AG20443 (cell line): ENCODE results near the gene USP22.

Source experiments
- DNase-seq: peaks from one replicate; pipeline ENCODE4 v3.0.0; 2012; ENCODE audit warnings: low spot score, mixed read lengths

The USP22 gene

DNA sequence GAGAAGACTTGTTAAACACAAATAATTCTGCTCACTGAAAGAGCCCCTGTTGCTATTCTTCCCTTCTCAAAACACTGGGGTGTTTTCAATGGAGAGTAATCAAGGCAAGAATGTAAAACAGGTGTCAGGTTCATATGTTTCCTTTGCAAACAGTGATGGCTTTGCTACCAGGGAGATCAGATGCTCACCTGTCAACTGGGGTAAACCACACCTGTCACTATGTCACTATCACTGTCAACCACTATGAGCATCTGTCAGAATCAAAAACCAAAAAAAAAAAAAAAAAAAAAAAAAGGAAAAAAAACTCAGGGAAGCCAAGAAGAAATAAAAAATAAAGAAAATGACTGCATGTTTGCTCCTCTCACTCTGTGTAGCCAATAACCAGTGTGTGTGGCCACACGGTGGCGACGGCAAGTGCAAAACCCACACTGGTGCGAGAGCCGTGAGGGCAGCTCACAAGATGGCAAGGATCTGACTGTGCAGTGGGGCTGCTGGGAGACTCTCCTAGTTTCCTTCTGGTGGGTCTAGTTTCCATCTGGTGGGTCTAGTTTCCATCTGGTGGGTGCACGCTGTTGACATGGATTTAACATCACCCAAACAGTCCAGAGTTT is 22.7 kb downstream of the USP22 start:
- peak; percentile 60 for DNase-seq

DNA sequence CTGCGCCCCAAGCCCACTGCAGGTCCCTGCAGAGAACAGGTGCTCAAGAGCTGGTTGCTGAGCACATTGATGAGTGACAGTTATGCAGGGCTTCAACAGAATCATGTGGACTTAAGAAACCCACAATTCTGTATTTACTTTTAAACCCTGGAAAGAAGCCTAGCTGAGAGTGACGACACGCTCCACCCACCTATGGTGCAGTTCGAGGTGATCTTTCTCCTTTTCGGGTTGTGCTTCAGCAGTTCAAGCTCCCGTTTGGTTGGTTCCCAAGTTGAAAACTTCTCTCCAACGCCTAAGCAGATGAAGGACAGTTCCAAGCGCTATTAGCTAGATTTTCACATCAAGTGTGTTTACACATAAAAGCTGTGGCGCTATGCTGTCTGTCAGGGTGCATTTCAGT is 23.9 kb downstream of the USP22 start:
- DNase-seq = no peak

DNA sequence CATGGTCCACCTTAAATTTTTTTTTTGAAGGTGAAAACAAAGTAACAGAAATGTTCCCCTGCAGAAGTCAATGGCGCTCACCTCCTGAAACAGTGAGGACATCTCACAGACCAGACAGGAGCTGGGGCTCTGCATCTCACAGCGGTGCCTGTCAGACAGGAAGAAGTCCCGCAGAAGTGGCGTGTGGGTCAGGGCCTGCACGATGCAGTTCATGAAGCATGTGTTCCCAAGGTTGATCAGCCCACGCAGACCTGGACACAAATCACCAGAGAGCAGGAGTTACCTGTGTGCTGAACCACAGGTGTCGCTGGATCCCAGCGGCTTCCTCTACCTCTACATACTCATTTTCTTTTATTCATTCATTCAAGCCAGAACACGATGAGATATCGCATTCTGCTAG is 24.9 kb downstream of the USP22 start:
- no peak for DNase-seq

DNA sequence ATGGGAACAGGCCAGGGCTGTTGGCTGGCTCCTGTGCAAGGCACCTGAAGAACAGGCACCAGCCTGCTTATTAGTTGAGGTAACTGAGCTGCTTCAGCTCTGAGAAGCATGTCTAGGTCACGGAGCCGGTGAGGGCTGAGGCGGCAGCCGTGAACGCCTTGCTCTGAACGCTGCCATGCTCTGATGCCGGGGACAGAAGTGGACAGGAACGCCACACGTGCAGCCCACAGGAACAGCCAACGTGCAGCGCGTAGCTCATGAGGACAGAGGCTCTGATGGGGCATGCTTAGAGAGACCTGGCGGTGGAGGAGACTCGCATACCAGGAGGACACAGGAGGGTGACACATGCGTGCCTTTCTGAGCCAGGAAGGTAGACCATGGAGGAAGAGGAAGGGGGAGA is 25.6 kb downstream of the USP22 start:
- DNase-seq = no peak

DNA sequence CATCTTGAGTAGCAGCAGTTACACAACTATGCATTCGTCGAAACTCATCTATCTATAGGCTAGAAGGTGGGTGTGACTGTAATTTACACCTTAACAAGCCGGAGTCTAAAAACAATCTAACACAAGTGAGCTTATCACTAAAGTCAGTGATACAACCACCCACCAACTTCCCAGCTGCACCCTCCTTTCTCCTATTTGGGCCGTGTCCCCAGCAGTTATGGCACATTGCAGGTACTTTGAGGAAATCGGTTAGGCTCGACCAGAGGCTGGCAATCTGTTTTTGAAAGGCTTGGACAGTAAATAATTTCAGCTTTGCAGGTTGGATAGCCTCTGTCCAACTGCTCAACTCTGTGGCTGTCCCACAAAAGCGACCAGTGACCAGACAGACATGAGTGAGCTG is 26.0 kb downstream of the USP22 start:
- DNase-seq = no peak

DNA sequence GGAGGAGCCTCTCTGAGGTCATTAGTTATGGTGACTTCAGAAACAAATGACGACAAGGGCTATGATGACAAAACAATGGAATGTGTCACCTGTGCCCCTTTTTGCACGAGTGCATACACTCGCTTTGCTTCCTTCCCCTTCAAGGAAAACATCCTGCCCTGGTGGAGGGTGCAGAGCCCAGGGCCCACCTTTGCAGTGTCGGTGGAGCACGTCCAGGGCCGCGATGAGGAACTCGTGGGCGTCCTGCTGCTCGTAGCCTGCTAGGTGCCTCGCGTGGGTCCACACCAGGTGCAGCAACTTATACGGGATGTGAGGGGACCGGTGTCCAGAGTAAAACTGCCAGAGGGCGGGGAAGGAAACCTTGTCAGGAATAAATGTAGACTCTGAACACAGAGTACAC is 27.2 kb downstream of the USP22 start:
- no peak for DNase-seq

DNA sequence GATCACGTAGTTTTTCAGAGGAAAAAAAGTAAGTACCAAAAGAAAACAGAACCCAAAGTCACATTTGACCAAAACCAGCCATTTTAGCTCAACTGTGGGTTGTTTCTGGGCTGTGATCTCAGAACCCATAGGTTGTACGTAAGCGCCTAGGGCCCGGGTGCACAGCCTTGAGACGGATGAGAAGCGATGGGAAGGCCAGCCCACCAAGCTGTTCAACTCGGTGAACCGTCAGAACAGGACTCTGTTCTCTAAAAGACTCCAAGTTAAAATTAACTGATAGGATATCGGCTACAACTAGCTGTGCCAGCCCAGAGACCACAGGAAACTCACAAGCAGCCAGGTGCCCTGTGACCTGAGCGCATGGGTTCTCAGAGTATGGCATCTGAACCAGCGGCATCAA is 28.3 kb downstream of the USP22 start:
- no peak for DNase-seq

DNA sequence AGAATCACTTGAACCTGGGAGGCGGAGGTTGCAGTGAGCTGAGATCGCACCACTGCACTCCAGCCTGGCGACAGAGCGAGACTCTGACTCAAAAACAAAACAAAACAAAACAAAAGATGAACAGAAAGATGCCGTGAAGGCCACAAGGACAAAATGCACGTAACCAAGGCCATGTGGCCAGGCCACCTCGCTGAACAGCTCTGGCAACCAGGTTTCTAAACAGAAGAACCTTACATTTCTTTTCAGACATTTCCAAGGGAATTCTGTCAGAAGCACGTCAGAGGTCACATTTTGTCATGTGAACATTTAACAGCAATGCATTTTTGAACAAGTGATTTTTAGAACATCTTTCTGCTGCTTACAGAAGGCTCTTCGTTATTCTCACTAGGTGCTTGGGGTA is 28.8 kb downstream of the USP22 start:
- no peak for DNase-seq

DNA sequence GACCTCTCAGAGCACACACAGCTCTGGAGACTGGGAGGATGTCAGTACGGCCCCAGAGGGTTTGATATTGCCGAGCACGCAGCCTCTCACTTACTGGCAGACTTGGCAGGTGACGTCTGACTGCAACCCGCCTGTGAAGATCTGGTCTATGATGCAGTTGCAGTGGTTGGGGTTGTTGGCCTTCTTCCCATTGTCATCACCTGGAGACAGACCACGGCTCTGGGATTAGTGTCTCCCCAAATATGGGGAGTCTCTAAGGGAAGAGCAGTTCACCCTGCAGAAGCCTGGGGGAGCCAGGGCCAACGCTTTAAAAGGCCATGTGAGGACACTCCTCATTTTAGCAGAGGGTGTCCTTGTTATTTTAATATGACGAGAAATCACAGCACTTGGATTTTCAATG is 30.1 kb downstream of the USP22 start:
- no peak for DNase-seq

DNA sequence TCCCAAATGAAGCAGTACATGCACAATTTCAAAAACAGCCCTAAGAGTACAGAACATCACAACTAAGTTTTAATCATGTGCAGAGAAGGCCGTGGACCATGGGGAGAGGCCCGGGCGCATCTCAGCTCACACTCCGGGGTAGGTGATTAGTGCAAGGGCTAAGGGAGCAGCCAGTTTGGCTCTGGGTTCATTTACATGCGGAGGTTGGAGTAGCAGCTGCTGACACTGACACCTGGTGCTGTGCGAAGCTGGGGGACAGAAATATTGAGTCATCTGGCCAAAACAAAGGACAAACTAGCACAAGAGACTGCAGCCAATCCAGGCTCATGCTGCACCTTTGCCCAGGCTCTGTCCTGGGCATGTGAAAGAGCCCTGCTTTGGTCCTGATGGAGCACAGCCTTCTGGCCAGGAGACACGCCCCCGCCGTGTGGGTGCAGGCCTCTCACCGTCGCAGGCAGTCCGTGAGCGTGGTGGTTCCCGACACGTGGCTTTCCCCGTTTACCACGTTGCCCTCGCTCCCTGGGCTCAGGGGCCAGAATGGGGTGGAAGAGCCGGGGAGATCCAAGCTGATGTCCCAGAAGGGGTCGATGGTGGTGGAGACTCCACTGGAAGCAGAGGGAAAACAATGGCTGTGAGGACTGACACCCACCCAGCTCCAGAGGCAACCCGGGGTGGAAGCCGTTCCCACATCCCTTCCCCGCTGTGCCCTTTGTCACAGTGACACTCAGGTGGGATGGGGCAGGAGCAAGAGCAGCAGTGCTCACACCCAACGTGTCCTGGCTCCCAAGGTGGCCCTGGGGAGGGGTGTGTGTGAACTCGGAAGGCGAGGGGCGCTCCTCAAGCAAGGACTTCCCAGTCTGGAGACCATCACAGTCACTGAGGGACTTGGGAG is 31.9 kb downstream of the USP22 start:
- DNase-seq = no peak

DNA sequence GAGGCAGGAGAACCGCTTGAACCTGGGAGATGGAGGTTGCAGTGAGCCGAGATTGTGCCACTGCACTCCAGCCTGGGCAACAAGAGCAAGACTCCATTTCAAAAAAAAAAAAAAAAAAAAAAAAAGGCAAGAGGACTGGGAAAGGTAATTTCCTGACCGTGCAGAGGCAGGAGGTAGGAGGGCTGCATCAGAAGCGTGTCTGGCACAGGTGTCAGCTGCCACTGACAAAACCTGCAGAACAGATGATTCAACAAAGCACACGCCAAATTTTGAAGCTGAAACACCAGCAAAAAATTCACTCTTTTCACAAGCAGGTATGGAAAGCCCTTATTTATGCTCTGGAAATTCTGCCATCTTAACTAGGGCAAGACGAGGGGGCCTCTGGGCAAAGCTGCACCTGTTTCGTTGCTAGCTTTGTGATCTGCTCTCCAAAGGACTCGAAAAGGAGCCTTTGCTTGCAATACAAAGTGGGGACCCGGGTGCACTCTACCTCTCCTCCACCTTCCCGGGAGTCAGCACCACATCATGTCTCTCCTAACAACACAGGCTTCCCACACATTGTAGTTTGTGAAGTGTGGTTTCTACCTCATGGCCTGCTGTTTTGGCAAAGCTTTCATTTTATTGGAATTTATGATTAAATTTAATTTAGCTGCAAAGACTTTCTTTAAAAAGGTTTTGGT is 33.7 kb downstream of the USP22 start:
- DNase-seq = no peak

DNA sequence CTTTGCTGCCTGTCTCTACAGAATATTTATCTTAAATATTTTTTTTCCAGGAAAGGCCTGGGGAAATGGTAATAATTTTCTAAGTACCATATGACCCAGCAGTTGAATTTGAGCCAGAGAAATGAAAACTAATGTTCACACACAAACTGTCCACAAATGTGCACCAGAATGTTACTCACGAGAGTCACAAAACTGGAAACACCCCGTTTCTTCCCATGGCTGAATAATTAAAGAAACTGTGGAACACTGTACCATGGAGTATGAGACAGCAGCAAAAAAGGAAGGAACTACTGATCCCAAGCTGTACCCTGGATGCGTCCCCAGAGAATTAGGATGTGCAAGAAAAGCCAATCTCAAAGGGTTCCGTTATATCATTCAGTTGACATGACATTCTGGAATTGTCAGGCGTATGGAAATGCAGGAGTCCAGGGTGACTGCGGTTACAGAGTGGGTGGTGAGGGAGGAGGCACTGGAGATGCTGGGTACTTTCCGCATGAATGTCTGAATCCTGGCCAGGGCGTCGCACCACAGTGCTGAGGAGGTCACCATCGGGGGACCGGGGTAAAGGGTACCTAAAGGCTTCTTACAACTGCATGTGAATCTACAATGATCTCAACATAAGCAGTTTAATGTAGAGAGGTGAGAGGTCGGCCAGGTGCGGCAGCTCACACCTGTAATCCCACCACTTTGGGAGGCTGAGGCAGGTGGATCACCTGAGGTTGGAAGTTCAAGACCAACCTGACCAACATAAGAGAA is 34.5 kb downstream of the USP22 start:
- no peak for DNase-seq

DNA sequence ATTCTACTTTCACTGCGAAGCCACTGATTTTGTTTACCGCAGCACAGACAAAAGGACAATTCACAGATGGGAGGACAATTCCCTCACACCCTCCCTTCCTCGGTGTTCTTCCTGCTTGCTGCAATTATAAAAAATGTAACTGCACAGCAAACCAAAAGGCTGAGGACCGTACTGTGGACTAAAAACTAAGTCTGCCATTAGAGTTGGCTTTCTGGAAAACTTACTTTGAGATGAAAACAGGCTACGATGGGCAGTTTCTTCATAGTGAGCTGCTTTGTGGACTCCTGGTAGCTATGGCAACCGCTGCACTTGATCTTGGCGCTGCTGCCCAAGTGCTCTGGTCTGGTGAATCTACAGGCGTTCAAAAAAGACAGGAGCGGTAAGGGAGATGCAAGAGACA is 35.2 kb downstream of the USP22 start:
- DNase-seq = no peak

DNA sequence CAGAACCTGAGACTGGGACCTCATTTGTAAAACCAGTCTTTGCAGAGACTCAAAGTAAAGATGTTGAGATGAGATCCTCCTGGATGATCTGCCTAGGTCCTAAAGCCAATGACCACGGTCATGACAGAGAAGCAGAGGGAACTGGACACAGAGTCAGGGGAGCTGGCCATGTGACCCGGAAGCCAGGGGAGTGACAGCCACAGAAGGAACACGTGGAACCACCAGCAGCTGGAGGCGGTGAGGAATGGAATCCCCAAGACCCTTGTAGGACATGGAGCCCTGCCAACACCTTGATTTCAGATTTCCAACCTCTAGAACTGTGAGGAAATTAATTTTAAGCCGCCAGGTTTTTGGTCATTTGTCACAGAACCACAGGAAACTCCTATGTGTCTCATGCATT is 37.0 kb downstream of the USP22 start:
- no peak for DNase-seq

DNA sequence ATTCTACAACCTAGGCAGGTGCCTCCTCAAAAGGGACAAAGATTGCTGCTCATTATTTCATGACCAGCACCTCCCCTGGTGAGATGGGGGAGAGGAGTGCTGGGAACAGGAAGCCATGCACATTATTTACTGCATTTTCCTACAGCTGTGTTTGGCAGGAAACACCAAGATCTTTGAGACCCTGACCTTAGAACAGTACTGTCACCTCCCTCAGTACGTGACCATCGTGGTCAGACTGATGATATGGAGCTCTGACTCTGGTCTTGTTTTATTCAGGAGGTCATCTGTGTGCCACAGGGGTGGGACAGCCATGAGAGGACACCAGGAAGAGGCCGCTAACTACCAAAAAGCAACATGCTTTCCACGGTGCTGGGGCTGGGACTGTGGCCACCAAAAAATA is 37.4 kb downstream of the USP22 start:
- DNase-seq = no peak

DNA sequence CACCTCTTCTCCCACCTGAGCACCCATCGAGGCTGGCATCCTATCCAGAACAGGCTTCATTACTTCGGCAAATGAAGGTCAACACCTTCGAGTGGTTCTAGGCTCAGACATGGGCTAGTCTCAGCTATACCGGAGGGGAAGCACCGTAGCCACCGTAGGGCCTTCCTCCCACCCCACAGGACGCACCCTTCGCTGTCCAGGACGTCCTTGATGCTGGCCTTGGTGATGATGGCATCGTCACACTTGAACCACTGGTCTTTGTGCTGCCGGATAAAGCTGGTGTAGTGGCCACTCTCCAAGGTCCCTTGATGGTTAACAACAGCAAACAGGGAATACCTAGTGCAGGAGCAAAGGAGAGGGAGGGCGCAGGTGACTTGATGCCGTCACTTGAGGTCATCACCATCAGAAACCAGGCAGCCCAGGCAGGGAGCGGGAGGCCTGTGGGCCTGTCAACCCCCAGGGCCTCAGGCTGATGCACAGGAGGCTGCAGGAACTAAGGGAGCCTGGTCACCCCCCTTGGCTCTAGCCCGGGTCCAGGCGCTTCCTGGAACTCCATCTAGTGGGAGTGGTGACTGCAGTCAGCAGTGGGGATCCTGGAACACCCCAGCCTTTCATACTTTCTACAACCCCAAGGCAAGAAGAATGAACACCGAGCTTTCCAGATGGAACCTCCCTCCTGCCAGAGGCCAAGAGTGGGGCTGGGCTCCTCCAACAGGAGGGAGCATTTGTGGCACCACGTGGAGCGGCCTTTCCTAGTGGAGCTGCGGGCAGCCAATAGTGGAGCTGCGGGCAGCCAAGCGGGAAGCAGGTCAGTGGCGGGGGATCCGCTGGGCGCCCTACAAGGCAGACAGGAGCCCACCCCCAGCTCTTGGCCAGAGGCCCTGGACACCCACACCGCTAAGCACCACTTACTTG is 38.5 kb downstream of the USP22 start:
- no peak for DNase-seq

DNA sequence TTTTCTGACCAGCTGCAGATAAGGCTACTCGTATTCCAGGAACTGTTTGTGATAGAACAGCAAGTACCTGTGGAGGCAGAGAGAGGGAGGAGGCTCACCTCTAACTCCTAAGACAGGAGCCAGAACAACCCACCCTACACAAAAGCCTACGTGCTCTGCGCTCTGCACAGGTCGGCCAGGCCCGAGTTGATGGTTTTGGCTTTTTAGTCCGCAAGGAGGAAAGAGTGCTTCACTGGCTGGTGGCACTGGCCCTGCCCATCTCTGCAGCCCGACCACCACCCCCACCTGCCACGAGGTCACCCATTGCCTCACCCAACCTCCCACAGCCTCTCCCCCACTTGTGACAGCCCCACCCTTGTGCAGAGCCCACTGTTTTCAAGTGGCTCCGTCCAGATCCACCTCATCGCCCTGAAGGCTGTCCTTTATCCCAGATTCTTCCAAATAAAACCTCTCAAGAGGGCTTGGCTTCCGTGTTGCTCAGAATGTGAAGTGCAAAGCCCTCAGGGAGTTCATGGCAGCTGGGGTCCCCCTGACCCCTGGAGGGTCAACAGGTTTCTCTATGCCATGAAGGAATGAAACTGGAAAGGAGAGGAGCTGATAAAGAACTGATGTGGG is 39.7 kb downstream of the USP22 start:
- DNase-seq = no peak

DNA sequence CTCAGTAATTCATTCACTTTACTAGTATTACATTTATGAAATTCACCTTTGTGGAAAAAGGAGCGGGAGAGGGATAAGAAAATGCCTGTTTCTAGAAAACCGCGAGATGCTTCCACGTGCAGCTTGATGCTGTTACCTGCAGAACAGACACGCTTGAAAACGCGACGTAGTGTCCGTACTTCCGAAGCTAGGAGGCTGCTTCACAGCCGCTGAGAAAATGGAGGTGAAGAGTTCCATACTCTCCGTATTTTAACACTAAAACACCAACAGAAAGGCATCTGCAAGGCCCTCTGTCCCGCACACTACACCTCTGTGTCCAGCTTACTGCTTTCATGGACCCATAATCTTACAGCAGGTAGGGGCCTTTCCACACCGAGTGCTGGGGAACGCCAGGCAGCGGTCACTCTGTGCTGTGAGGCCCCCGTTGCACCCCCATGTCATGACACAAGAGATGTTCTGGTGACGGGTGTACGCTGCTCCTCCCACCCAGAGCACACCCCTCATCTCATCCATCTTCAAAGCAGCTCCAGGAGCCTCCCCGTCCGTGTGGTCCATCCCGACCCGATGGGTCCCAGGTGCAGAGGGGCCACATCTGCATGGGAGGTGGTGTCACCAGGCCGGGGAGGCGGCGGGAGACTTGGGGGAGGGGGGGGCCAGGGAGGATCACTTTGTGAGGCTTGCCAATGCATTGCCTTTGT is 40.4 kb downstream of the USP22 start:
- no peak for DNase-seq

DNA sequence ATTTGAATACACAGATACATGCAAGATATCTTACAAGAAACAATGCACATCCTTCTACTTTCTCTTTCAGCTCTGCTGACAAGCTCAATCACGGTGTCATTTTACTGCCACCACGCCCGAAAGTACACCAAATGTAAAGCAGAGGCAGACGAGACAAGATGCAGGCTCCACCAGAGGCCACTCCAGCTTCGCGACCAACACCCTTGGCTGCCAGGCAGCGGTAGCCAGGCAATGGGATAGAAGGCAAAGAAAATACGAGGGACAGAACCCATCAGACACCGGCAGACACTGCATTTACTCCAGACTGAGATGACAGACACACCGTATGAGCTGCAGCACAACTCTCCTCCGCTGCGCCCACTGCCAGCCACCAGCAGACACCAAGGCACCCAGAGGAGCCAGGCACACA is 41.0 kb downstream of the USP22 start:
- no peak for DNase-seq

DNA sequence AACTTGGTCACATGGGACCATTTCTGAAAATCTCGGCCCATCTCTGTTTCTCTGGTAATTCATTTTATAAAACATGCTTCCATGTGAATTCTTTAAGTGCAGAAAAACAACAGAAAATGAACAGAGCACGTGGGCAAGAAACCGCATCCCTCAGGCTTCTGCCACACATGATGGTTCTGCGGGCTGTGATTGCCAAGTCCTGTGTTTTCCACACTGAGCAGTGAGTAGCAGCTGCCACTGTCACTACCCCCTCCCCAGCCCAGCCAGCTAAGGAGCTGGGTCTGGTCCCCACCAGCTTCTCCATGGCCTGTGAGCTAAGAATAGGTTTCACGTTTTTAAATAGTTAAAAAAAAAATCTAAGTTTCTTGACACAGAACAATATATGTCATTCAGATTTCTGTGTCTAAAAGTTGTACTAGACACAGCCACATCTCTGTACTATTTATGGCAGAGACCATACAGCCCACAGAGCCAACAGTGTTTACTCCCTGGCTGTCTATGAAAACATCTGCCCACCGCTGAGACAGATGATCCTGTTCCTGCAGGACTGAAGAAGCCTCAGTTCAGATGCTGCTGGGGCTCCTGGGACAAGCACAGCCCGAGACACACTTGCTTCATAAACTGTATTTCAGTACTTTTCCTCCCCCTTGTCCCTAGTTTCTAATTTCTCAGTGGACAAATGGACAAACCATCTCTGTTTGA is 41.5 kb downstream of the USP22 start:
- DNase-seq = no peak
